Forelimb muscle (tissue), 1 donor: Measurements from ENCODE around the gene NOP9. TPM values are rescaled to one million over a fixed set of nuclear protein-coding genes. Genes with fewer than 3 reads are reported as not detected.
"Not testable (repeated sequence)": the region's sequence is repeated elsewhere in the genome, so short reads cannot be mapped to it uniquely, and the experiment has no call there.

Source experiments
- DNase-seq: peaks from one replicate; pipeline ENCODE4 v3.0.0-alpha.2; 2013; ENCODE audit warnings: low read depth
- polyA plus RNA-seq: library from polyadenylated mRNA; unstranded; fragments of 120-200 nt; gene quantifications from one replicate; pipeline ENCODE4 v1.2.1, GENCODE V29; 2013; ENCODE audit not compliant: insufficient read length

The NOP9 gene
- polyA plus RNA-seq, 1 donor, result 21.1 TPM

DNA sequence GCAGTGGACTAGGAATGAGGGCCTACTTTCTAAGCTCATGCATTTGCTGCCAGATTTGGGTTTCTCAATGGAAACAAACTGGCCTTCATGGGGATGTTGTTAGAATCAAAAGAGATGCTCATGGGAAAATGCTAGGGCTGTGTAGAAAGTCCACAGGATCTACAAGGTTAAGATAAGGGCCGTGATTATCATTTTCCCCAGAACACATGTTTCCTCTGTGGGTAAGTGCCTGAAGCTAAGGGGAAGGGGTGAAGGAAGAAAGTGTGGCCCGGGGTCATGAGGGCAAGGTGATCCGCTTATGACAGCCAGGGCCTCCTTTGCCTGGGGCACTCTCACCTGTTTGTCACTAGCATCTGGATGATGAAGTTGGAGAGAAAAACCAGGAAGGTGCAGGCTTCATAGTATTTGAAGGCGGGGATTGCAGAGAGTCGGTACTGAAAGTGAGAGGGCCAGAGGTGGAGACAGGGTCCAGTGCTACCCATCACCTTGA lies 25.4 kb downstream of the NOP9 start:
- DNase-seq, result no peak

DNA sequence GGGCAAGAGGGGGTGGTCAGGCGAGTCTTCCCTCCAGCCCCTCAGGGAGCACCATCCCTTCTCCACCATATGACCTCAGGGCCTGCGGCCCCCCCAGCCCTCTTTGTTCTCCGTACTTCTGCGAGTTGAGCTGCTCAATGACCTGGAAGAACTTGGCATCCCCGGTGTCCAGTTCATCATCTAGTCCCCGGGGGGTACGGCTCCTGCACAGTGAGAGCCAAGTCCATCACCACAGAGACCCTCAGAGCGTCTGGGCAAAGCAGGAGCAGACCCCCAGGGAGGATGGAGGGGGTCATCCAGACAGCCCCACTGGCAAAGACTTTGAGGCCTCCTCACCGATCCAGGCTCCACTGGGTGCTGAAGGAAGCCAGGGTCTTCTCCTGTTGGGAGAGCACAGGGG lies 26.3 kb downstream of the NOP9 start:
- DNase-seq, result no peak

DNA sequence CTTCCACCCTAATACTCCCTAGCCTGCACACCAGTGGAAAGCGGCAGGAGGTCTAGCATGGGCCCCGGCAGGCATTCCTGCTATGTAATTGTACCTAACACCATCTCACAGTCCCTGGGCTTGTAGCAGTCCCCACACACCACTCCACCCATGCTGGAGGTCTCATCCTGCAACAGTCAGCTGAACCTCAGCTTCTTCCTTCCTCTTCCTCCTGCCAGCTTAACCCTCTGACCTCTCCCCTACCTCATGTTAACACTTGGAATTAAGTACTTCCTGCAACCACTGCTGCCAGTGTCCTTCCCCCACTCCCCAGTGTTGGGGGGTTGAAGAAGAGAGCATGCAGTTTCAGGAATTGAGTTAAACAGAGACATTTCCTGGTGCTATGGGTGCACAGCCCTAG lies 27.7 kb downstream of the NOP9 start:
- no peak for DNase-seq

DNA sequence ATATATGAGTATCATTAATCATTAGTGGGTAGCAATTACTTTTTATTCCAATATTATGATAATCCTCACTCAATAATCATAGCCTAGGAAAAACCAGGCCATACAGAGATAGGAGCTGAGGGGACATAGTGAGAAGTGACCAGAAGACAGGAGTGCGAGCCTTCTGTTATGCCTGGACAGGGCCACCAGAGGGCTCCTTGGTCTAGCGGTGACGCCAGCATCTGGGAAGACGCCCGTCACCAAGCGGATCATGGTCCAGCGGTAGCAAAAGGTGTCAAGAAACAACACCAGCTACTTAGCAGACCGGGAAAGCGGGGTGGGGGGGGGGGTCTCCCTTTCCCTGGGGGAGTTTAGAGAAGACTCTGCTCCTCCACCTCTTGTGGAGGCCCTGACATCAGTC lies 28.3 kb downstream of the NOP9 start:
- not testable (repeated sequence) for DNase-seq

DNA sequence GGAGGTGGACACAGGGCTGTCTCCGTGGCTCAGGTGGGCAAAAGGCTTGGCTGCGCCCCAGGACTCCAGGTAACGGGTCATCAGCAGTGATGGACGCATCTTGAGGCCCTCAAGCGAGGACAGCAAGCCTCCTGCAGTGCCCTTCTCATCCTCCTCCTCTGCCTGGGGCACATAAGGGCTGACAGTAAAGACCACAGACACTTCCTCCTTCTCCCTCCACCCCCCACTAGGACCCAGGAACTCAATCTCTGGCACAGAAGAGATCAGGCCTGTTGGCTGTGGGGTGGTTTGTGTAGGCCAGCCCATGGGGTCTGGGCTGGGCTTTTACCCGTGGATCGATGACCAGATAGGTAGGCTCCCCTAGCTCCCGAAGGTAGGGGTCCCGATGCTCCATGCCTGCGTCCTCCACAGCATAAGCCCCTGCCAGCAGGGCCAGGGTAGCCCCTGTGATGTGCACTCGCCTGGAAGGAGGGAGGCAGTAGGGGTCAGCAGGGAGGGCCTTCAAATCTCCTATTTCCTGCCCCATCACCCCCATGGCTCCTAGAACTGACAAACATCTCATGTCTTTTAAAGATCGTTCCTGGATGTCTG lies 29.5 kb downstream of the NOP9 start:
- DNase-seq, result no peak

DNA sequence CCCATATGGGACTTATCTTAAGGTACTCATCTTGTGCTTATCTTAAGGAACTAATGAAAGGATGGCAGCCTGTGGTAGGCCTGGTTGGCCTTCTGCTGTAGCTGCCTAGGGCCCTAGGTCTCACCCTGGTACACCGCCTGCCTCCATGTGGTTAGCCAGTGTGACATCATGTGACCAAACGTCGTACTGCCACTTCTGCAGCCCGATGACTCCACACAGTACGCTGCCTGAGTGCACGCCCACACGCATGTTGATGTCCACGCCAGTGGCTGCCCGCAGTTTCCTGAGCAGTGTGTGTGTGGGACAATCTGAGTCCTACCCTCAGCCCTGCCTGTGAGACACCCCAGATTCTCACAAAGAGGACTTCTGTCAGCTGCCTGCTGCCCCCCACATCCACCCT lies 30.1 kb downstream of the NOP9 start:
- DNase-seq, result no peak

DNA sequence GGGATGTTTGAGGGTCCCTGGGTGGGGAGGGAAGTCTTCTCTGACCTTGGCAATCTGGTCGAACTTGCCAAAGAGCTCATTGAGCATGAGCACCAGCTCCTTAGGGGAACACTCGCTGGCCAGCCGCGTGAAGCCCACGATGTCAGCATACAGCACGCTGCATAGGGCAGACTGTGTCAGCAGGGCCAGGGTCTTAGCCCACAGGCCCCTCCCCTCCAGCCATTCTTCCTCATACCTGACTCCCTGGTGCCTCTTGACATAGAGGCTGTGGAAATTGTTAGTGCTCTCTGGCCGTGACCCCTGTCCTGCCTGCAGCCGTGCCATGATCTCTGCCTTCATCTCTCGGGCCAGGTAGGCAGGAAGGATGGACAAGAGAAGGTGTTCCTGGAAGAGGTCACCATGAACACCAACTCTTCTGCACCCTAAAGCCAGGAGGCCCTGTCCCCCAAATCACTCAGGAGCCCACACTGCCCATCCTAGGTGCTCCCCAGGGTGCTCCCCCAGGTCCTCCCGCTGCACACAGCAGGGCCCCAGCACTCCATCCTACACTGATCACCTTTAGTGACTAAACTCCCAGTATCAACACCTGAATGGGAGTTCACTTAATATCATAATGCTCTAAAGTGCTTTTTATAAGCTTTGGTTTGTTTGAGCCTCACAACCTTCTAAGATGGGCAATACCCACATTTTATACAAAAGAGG lies 31.5 kb downstream of the NOP9 start:
- DNase-seq, result no peak

DNA sequence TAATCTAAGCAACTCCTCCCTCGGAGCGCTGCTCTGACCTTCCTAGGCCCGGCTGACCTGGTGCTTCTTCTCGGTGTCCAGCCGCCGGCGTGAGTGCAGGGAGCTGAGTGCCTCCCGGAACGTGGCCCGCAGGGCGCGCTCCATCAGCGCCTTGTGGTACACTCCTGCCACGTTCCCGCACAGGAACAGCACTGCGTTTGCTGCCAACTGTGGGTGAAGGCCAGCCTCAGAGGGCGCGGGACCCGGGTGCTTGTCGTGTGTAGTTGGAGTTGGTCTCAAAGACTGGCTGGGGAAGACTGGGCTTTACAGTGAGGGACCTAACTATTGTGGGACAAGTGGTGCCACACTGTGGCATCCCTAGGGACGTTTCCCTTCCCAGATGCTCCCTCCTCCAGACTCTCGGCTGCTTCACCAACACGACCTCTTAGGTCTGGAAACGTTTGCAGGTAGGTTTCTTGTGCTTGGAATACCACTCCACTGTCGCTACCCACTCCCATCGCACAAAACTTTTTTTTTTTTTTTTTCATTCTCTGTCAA lies 32.1 kb downstream of the NOP9 start:
- no peak for DNase-seq

DNA sequence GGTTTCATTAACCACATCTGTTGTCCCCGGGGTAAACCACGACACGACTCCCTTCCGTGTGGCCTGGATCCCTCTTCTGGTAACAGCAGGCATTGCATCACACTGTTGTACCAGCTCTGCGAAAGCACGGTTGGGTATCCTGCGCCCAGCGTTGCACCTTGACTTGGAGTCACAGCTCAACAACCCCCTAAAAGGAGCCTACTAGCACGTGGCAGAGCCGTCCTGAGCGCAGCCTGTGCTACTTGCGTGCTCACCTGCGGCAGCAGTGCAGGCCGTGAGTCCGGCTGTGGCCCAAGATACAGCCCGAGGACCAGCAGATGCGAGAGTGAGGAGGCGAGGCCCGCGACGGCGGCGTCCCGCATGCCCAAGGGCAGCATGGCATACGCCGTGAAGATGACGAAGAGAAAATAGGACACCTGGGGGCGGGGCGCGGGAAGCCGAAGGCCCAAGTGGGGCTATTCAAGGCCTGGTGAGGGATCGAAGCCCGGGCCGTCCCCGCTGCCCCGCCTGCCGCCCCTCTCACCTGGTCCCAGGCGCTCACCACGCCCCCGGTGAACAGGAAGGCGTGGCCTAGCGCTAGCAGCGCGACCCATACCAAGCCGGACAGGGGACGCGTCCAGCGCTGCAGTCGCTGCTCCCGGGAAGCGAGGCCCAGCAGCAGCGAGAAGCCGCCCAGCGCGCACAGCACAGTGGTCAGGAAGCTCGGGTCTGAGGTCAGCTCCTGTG lies 32.8 kb downstream of the NOP9 start:
- no peak for DNase-seq

DNA sequence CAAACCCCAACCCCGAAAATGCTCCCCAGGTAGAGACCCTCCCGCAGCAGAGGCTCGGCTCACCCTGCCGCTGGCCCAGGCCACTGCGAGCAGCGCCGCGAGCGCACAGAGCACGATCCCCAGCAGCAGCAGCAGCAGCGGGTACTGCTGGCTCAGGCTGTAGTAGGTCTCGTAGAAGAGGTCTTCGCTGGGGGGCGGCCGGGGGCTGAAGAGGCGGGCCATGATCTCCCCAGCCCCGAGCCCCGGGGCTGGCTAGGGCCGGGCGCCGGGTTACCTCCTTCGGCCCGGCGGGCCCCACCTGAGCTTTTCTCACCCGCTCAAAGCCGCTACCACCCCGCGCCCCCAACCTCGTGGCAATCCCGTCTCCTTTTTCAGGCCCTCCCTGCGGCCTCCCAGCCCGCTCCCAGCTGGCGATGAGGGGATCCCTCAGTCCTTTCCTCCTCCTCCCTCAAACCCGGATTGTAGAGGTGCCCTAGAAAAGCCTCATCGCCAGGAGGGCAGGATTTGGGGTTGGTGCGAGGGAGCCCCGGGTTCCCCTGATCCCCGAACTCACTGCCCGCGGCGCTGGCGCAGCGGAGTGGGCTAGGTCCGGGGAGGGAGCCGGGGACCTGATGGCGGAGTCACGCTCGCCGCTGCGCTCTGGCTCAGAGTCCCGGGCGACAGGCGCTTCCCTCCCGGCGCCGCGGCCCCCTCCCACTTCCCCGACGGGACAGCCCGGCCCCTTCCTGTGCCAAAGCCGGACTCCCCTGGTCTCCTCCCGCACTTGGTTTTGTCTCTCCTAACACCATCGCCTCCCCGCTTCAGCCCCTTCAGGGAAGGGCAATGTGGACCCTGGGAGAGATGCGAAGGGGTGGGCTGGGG lies 35.0 kb downstream of the NOP9 start, which contains the start of gene ADCY4:
ADCY4 (minus strand) TSS at position 641 of the 861 bp plus-strand sequence; CDS start at position 222, 419 bp downstream.
- DNase-seq, result no peak

DNA sequence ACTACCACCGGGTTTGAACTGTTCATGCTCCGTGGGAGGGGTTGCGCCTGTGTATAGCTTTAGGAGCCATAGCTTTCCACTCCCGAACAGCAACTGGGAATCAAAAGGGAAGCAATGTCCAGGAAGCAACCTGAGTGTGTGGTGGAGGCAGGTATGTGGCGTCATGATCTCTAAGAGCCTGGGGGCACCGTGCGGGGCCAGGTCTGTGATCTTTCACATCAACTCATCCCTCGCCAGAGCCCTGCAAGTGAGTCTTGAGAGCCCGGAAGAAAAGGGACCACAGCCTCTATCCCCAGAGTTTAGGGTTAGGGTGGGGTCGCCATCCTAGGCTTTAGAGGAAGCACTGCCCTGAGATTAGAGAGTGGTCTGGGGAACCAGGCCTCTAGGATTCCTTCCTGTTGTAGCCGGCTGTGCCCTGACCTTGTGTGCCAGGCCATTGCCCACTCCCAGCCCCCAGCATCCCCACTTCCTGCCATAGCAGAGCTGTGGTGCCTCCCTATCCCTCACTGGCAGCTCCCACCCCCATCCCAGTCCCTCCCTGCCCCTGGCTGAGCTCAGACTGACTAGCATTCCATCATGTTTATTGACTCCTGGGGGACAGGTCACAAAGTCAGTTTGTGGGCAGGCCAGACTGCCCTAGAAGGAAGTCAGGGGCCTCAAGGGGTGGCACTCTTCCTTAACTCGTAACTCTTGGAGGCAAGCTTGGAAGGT lies 36.0 kb downstream of the NOP9 start:
- no peak for DNase-seq

DNA sequence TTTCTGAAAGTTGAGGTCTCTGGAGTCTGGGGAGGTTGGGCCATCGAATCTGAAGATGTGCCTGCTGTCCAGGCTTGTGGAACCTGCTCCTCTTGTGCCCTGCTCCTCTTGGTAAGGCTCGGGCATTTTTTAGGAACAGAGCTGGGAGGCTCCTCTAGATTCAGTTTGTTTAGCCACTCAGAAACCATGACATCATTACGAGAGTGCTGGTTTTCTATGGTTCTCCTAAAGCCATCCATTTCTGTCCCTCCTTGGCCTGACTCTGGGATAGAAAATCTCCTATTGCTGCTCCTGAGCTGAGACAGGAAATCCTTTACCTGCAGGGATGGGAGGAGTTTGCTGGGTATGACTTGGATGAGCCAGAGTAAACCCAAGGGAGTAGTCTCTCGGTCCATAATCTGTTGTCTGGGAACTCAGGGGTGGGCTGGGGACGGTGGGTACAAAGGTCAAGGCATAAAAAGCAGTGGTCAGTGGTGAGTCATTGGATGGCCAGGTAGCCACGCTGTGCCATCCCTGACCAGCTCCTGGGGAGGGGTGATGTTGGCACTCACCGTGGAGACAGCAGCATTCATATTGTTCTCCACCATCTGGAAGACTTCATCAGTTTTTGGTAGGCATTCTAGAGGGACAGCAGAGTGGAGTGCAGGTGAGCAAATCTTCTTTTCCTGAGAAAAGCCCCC lies 37.6 kb downstream of the NOP9 start:
- no peak for DNase-seq

DNA sequence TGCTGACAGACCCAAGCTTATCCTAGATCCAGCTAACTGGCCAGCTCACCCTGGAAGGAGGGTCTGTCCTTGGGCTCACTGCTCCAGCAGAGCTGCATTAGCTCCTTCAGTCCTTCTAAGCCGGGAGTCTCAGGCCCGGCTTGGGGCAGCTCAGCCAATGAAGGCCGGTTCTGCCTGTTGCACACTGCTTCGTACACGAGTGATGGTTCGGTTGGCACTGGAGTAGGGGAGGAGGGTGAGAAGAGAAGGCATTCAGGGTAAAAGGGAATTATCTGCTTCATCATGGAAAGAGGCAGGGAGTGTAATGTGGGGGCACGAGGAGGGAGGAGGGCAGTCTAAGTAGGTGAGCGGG lies 38.1 kb downstream of the NOP9 start:
- no peak for DNase-seq

DNA sequence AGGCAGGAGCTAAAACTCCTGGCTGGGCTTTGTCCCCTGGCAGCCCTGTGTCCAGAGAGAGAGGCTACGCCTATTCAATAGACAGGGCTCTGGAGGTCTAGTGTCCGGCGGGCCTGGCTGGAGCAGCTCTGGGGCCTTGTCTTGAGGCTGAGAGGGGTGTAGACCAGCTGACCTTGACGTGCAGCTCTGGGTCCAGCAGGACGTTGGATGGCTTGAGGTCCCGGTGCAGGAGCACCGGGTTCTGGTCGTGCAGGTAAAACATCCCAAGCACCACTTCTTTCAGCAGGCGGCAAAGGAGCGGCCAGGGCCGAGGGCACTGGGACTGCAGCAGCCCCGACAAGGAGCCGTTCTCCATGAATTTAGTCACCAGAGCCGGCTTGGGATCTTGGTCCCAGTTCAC lies 39.2 kb downstream of the NOP9 start:
- no peak for DNase-seq

DNA sequence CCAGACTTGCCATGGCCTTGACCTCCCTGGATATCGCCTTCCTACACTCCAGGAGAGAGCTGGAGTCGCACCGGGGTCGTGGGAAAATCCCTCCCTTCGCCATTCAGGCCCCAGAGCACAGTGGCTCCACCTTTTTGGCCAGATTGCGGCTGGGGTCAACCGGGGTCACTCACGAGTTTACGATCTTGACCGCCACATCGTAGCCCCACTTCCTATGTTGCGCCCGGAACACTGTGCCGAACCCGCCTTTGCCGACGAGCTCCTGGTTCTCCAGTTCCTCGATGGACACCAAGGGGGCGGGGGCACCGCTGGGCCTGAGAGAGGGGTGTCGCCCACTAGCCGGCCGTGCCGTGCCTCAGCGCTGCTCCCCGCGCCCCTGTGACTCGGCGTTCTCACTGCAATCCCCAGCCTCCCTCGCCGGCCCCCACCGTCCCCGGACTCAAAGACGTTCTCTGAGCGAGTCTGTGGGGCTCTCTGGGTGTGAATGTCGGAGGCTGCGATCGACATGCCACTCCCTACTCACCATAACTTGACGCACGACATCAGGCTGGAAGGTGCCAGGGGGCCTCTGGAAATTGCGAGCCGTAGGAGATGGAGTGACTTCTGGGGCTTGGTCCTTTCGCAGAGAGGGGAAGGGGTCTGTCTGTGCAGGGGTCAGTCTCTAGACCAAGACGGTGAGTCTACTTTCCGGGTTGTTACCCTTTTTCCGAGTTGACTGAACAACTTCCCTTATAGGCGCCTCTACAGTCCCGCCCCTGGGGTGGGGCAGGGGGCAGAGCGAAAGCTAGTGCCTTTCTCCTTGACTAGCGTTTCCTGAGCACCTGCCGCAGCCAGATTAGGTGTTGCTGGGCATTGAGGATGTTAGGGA lies 39.9 kb downstream of the NOP9 start, which contains the start of gene RIPK3:
RIPK3 (minus strand) TSS at position 708 of the 868 bp plus-strand sequence; CDS start at position 543, 165 bp downstream.
- no peak for DNase-seq

DNA sequence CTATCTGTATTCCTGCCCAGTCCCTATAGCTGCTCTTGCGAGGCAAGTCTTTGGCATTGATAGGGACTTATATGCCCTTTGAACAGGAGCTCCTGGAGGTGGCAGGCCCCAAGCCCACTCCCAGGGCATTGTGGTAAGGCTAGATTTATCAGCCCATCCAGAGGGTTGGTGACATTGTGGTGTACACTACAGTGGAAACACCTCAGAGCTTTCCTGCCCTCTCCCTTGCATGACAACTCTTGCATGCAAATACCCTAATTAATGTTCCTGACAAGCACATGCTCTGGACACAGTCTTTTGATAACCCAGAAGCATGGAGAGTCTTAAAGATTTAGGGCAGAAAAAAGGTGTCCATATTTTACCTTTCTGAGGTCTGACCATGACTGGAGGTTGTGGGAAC lies 41.0 kb downstream of the NOP9 start:
- DNase-seq, result no peak

DNA sequence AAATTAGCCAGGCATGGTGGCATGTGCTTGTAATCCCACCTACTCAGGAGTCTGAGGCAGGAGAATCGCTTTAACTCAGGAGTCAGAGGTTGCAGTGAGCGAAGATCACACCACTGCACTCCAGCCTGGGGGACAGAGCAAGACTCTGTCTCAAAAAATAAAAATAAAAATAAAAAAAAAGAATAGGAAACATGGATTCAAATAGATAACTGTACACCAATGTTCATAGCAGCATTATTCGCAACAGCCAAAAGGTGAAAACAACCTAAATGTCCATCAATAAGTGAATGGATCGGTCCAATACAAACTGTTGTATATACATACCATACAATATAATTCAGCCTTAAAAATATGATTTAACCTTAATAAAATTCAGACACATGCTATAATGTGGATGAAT lies 43.2 kb downstream of the NOP9 start:
- DNase-seq, result no peak

DNA sequence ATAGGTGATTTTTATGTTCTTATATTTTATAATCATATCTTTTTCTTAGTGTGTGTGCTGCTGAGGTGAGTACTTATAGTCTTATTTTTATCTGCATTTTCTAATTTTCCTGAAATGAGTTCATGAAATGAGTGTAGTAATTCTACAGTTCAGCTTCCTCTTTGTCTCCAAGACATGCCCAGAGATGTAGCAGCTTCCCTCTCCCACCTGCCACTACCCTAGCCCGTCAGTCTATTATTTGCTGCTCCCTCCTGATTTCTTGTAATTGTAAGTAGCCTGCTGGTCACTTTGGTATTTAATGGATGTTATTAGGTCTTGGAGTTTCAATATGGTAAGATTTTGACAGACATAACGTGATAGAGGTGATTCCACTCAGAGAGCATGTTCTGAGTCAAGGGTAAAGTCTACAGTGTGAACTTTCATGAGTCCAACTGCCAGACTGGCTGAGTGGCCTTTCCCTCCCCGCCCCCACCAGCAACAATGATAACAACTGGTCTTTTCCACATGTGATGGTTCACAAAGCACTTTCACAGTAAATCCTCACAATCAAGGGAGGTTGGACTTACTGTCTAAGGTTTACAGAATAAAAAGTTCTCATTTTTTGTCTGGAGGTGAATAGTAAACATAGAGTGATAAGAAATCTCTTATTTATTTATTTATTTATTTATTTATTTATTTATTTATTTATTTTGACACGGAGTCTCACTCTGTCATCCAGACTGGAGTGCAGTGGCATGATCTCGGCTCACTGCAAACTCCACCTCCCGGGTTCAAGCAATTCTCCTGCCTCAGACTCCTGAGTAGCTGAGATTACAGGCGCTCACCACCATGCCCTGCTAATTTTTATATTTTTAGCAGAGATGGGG lies 44.4 kb downstream of the NOP9 start:
- no peak for DNase-seq
